Measurements from ENCODE around the gene CIT.

DNA sequence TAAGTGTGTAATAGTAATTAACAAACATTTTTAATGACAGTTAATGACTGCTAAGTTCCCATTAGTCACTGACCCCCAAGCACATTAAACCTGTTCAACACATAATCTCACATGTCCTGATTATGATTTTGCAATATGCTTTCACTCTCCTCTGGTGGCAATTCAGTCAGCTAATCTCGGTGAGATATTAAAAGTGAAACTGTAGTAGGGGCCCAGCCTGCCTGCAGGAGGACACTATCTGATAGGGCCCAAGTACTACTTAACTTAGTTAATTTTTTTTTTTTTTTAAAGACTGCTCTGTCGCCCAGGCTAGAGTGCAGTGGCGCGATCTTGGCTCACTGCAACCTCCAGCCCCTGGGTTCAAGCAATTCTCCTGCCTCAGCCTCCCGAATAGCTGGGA, 48.8 kb downstream of the CIT start:
- no peak for TF ChIP-seq ZNF274 (IDR thresholded peaks at IDR 0.05; ENCODE audit: low read depth, low read length)
- TF ChIP-seq YY1 (IDR thresholded peaks at IDR 0.05; ENCODE audit: insufficient read depth, insufficient read length), result no peak
